CD4-positive, alpha-beta T cell treated with Interleukin-1 beta for 1 hour (primary cell): ENCODE data around the gene TMPO.
"Not testable (repeated sequence)": the region's sequence is repeated elsewhere in the genome, so short reads cannot be mapped to it uniquely, and the experiment has no call there.

Experiments
- DNase-seq, 2 donors: peaks; one replicate each; pipeline ENCODE4 v3.0.0-alpha.2; 2020 to 2022

The TMPO gene

DNA sequence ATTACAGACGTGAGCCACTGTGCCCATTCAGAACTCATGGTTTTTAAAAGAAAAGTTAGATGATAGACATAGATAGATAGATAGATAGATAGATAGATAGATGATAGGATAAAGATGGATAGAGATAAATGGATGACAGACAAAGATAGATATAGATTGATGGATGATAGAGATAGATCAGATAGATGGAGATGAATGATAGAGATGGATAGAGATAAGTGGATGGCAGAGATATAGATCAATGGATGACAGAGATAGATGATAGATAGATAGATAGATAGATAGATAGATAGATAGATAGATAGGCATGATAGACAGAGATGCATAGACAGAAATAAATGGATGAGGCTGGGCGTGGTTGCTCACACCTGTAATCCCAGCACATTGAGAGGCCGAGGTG lies 64.4 kb downstream of the TMPO start:
- no peak for DNase-seq

DNA sequence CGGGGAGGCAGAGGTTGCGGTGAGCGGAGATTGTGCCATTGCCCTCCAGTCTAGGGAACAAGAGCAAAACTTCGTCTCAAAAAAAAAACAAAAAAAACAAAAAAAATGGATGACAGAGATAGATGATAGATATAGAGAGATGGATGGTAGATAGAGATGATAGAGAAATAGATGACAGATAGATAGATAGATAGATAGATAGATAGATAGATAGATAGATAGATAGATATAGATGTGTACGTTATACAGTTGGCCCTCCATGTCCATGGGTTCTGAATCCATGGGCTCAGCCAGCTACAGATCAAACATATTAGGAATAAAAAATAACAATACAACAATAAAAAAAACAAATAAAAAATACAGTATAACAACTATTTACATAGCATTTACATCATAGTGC lies 65.3 kb downstream of the TMPO start:
- DNase-seq, result no peak

DNA sequence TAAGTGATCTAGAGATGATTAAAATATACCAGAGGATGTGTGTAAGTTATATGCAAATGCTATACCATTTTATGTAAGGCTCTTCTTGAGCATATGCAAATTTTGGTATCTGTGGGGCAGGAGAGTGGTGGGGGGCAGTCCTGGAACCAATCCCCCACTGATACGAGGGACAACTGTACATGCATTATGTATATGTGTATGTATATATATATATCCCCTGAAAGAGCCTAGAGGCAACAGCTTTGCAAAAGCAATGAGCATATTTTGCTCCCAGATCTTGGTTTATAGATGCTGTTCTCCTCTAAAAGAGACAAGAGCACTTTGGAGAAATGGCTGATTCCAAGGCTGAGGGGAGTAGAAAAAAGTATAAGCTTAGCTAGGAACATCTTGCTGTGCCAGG lies 65.7 kb downstream of the TMPO start:
- DNase-seq, result no peak

DNA sequence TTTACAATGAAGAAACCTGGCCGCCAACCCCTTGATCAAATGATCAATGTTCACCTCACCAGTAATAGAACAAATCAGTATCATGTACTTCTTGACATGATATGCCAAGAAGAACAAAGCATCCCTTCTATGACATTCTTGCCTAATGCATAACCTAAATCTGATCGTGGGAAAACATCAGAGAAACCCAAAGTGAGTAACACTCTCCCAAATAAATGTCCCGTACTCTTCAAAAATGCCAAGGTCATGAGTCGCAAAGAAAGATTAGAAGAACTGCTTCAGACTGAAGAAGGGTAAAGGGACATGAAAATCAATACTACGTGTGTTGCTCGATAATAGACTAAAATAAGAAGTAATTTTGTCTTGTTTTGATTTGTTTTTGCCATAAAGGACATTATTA lies 66.7 kb downstream of the TMPO start:
- DNase-seq, result no peak

DNA sequence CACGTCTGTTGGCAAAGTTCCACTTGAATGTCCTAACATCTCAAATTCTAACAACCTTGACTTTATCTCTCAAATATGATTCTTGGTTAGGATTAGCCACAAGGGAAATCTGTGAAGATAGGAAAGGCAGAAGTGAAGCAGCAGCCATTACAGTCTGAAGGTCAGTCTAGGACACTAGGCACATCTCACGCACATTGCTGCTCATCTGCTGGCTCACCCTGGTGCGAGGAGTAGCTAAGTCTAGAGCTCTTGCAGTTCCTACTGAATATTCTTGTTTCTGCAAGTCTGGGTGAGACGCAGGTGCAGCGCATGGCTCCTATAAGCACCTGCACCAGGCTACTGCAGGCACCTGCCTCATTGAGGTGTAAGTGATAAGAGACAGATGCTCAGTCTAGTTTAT lies 71.7 kb downstream of the TMPO start:
- no peak for DNase-seq

DNA sequence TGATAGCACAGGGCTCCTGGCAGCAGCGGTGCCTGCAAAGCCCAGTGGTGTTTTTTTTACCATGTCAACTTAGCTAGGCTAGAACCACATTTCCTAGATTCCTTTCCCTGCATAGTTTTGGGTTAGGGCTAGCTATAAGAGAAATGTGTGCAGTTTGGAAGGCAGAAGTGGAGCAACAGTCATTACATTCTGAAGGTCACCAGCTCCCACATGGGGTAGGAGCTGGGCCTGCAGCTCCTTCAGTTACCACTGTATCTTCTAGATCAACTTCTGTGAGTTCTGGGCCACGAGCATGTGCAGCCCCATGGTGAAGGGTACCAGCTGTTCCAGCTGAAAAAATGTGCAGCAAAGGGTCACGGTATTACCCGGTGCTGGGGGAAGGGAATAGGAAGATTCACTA lies 75.8 kb downstream of the TMPO start:
- no peak for DNase-seq

DNA sequence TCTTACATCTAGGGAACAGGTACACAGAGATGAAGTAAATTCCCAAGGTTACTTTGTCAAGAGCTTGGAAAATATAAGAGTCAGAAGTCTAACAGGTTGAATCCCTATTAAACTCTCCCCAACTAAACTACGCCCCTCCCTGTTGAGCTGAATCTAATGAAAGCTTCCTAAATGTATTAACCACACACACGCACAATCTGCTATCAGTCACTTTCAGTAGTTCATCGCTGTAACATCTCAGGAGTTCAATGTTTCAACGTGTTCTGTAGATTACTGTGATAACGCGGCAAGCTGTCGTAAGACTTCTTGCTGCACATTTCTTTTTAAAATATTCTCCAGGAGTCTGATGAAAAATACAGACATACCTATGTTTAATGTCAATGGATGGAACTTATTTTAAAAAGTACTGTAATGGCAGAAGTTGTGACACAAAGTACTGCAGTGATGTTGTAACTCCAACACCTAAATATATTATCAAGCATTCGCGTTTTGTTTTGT lies 77.5 kb downstream of the TMPO start:
- DNase-seq, result peak in 1 of 2 donors; percentile 44

DNA sequence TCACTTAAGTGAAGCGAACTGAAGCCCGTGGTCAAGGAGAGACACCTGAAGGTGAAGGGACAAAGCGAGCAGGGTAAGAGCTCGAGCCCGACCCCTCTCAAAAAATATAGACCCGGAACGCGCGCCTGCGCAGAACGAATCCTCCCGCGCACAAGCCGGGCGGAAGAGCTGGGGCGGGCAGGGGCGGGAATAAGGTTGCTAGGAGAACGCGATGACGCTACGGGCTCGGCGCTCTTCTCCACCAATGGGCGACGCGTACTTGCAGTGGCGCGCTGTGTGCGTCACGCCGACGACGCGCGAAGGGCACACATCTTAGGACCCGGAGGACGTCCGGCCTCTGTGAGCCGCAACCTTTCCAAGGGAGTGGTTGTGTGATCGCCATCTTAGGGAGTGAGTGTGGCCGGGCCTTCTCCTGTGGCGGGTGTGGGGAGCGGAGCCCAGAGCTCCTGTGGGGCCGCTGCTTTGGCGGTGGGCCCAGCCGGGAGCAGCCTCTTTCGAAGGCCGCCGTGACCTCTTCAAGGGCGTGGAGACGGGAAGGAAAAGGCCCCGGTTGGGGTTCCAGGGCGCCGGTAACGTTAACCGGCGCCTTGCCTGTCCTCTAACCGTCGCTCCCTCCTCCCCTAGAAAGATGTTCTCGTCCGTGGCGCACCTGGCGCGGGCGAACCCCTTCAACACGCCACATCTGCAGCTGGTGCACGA lies 78.1 kb downstream of the TMPO start, which contains the start of gene SLC25A3:
Gene SLC25A3, plus strand, starts transcription at position 336 of the 699 bp plus-strand sequence. Its CDS starts 293 bp downstream, at position 629.
- DNase-seq, result peak; percentile 96 to 98

DNA sequence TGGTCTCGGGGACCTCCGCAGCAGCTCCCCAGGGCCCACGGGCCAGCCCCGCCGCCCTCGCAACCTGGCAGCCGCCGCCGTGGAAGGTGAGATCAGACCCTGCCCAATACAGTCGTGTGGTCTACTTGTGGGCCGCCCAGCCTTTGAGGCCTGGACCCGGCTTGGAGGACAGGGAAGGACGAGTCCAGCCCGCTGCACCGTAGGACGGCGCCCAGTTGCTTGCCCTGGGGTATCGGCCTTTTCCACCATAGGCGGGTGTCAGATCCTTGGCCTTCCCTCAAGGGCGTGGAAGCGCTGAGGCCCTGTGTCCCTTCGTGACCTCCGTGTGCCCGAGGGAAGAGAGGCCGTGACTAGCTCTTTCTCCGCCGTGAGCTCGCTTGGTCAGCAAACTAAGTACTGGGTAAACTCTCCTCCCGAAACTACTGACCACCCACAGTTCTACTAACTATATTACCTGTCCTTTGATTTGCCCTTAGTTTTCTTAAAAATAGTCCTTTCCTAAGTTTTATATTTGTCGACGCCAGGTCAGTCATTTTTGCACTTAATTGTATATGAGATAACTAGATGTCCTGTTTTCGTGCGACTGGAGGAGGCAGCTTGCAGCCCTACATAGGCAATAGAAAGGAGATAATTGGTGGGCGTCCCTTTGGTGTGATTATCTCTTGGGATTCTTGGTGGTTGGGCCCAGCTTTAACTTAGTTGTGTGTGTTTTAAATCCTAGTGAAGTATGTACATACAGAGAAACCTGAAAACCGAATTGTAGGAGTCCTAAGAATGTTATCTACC lies 78.9 kb downstream of the TMPO start:
- DNase-seq, result peak in 1 of 2 donors; percentile 26

DNA sequence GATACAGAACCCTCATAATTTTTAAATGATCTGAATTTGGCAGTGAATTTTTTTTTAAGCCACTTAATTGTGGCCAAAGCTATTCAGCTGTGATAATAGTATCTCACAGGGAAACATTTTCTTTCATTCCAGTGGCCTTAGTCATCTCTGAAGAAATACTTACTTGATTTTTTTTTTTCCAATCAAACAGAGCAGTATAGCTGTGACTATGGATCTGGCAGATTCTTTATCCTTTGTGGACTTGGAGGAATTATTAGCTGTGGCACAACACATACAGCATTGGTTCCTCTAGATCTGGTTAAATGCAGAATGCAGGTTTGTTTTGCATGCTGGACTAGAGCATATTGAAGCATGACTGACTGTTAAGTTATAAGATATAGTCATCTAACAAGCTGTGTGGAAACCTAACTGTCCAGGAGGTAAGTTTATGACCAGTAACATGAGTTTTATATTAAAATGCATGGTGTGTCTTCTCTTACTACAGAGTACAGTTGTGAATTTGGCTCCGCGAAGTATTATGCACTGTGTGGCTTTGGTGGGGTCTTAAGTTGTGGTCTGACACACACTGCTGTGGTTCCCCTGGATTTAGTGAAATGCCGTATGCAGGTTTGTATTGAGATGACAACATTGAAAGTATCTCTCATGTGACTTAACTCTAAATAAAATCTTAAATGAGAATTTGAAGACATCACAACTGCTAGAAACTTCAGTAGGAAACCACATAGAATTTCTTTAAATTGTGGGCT lies 80.0 kb downstream of the TMPO start:
- DNase-seq, result peak; percentile 17 to 39

DNA sequence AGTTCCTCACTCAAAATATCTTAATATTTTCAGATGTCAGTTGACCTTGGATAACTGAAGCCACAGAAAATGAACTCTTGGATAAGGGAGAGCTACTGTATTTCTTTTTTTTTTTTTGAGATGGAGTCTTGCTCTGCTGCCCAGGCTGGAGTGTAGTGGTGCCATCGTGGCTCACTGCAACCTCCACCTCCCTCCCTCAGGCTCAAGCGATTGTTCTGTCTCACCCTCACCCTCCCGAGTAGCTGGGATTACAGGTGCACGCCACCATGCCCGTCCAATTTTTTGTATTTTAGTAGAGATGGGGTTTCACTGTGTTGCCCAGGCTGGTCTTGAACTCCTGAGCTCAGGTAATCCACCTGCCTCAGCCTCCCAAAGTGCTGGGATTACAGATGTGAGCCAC lies 81.9 kb downstream of the TMPO start:
- DNase-seq, result not testable (repeated sequence)
